ENCODE data around the gene SCG3. TPM values are rescaled to one million over a fixed set of nuclear protein-coding genes. Genes with fewer than 3 reads are reported as not detected.

The SCG3 gene
- total RNA-seq, 4 donors from 2014 or later, result not detected

- peaks cover 0 to 2% of the 10 kb centered on the region in 2 donors for H3K4me1 ChIP-seq
- in situ Hi-C loops (cut with MboI; ENCODE audit: low sequenced_read_pairs in 4 of 4), result no loop called here
- no peak overlapping the region for H3K27ac ChIP-seq
- intact Hi-C loops (cut with DNase I; ENCODE audit: low total_unique reads), result no loop called here
- H3K36me3 ChIP-seq, result no peaks in the 10 kb centered on the region
- ATAC-seq (no peak), DNase-seq (no peak)
- TF ChIP-seq, protein P1, sequence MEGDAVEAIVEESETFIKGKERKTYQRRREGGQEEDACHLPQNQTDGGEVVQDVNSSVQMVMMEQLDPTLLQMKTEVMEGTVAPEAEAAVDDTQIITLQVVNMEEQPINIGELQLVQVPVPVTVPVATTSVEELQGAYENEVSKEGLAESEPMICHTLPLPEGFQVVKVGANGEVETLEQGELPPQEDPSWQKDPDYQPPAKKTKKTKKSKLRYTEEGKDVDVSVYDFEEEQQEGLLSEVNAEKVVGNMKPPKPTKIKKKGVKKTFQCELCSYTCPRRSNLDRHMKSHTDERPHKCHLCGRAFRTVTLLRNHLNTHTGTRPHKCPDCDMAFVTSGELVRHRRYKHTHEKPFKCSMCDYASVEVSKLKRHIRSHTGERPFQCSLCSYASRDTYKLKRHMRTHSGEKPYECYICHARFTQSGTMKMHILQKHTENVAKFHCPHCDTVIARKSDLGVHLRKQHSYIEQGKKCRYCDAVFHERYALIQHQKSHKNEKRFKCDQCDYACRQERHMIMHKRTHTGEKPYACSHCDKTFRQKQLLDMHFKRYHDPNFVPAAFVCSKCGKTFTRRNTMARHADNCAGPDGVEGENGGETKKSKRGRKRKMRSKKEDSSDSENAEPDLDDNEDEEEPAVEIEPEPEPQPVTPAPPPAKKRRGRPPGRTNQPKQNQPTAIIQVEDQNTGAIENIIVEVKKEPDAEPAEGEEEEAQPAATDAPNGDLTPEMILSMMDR (IDR thresholded peaks at IDR 0.05 in 4 of 5, conservative IDR thresholded peaks at IDR 0.05 in 1 of 5), result no peak
- no peak for TF ChIP-seq POLR2A (IDR thresholded peaks at IDR 0.05)
- H3K9me3 ChIP-seq, result no peaks in the 10 kb centered on the region
- H3K4me3 ChIP-seq, result no peak overlapping the region
- peaks cover 8 to 17% (median 13%) of the 10 kb centered on the region in 3 donors for H3K27me3 ChIP-seq
Measured at GRCh38 chr15:51677452-51677851, 3.9 kb upstream of the SCG3 start.

GRCh38 chr15:51678096-51678495 lies 3.2 kb upstream of the SCG3 start:
- intact Hi-C loops (cut with DNase I; ENCODE audit: low total_unique reads), result no loop called here
- no peak for TF ChIP-seq POLR2A (IDR thresholded peaks at IDR 0.05)
- TF ChIP-seq, protein P1 (IDR thresholded peaks at IDR 0.05 in 4 of 5, conservative IDR thresholded peaks at IDR 0.05 in 1 of 5), result no peak
- no peak overlapping the region for H3K4me3 ChIP-seq
- H3K36me3 ChIP-seq, result no peaks in the 10 kb centered on the region
- H3K27me3 ChIP-seq, result peaks cover 13 to 22% (median 14%) of the 10 kb centered on the region in 3 donors
- no peak overlapping the region for H3K27ac ChIP-seq
- no peaks in the 10 kb centered on the region for H3K9me3 ChIP-seq
- in situ Hi-C loops (cut with MboI; ENCODE audit: low sequenced_read_pairs in 4 of 4), result no loop called here
- ATAC-seq (no peak), DNase-seq (no peak)
- peaks cover 0 to 2% of the 10 kb centered on the region in 2 donors for H3K4me1 ChIP-seq

GRCh38 chr15:51680321-51680720 lies 982 bp upstream of the SCG3 start:
- intact Hi-C loops (cut with DNase I; ENCODE audit: low total_unique reads), result no loop called here
- ATAC-seq, result no peak
- in situ Hi-C loops (cut with MboI; ENCODE audit: low sequenced_read_pairs in 4 of 4), result no loop called here
- H3K4me1 ChIP-seq, result peaks cover 0 to 2% of the 10 kb centered on the region in 2 donors
- peaks cover 13 to 31% (median 20%) of the 10 kb centered on the region in 3 donors for H3K27me3 ChIP-seq
- H3K27ac ChIP-seq, result no peak overlapping the region
- no peaks in the 10 kb centered on the region for H3K9me3 ChIP-seq
- TF ChIP-seq, protein P1 (IDR thresholded peaks at IDR 0.05 in 4 of 5, conservative IDR thresholded peaks at IDR 0.05 in 1 of 5), result no peak
- no peak for TF ChIP-seq POLR2A (IDR thresholded peaks at IDR 0.05)
- no peak for DNase-seq
- H3K36me3 ChIP-seq, result no peaks in the 10 kb centered on the region
- H3K4me3 ChIP-seq, result no peak overlapping the region

DNA sequence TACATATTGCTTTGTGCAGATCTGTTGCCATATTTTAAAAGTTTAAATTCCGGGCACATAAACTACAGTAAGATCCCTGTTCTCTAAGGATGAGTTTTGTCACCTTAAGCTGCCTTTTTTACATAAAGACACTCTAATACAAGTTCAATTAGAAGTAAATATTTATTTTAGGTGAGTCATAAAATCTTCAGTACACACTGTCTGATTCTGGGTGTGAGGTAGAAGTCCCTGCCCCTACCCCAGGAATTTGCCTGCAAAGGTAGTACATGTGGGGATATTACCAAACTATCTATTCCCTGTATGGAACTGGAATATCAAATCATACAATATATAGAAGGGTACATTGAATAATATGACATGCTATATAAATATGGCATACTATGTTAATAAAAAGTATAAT lies 6.3 kb downstream of the SCG3 start:
- in situ Hi-C loops (cut with MboI; ENCODE audit: low sequenced_read_pairs in 4 of 4), result no loop called here
- ATAC-seq, result no peak

More for the DNA sequence above, 6.3 kb downstream of the SCG3 start:
- DNase-seq, result no peak
- Histone ChIP-seq H3K27me3 (peaks cover 0 to 16% (median 12%) of the 10 kb centered on the region in 3 donors), H3K4me1 (no peaks in the 10 kb centered on the region), H3K9me3 (no peaks in the 10 kb centered on the region), H3K27ac (no peak overlapping the region), H3K36me3 (no peaks in the 10 kb centered on the region), H3K4me3 (no peak overlapping the region)
- TF ChIP-seq POLR2A (IDR thresholded peaks at IDR 0.05), result no peak
- TF ChIP-seq, protein P1 (IDR thresholded peaks at IDR 0.05 in 4 of 5, conservative IDR thresholded peaks at IDR 0.05 in 1 of 5), result no peak
- intact Hi-C loops (cut with DNase I; ENCODE audit: low total_unique reads), result no loop called here

Data from gastrocnemius medialis (tissue), 4 donors.